Measurements from ENCODE around the gene CALCOCO1. TPM values are rescaled to one million over a fixed set of nuclear protein-coding genes. Genes with fewer than 3 reads are reported as not detected.
A peak's percentile ranks its signal among the peaks of the same experiment; 100 is the strongest.

CALCOCO1 gene
- polyA plus RNA-seq, 3 donors, result 60.1 to 238 (median 69.6) TPM

DNA sequence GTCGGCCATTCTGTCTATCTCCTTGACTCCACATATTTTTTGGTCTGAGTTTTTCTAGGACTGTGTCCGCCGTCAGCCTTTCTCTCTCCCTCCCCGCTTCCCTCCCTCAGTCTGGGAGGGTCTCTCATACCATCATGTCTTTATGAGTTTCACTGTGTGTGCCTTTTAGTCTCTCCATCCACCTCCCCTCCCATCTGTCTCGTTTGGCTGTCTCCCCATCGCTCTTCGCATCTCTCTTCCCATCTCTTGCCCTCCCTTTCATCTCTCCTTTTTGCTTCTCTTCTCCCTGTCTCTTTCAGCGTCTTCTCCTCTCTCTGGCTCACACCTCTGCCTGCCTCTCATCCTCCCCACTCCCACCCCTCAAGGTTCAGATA lies 31.5 kb upstream of the CALCOCO1 start:
- H3K27ac Mint-ChIP-seq, result no peak overlapping the region
- peaks cover 0 to 4% (median 0%) of the 10 kb centered on the region in 7 donors for H3K9me3 Mint-ChIP-seq

GRCh38 chr12:53758081-53758729 lies 31.0 kb upstream of the CALCOCO1 start:
- 69% methylated on average over 2 of the region's 7 CpGs for WGBS (ENCODE audit: insufficient coverage)
- Mint-ChIP-seq H3K4me1 (peaks cover 19% of the 10 kb centered on the region), H3K36me3 (no peaks in the 10 kb centered on the region), H3K27ac (no peak overlapping the region), H3K9me3 (peaks cover 0 to 4% (median 0%) of the 10 kb centered on the region in 7 donors), H3K4me3 (peak overlapping the region in 1 of 2 donors; percentile 35), H3K27me3 (ENCODE audit: low read depth in 3 of 3) (peaks cover 35 to 58% (median 42%) of the 10 kb centered on the region in 3 donors)
- no peak for TF ChIP-seq CTCF (IDR thresholded peaks at IDR 0.05)
- H3K79me2 ChIP-seq (ENCODE audit: insufficient read depth, low read length), result no peaks in the 10 kb centered on the region
- H3K27me3 ChIP-seq (ENCODE audit: control insufficient read depth in 2 of 2, insufficient read depth in 2 of 2, low read length in 2 of 2), result peaks cover 51 to 74% of the 10 kb centered on the region in 2 donors
- intact Hi-C loops (cut with micrococcal nuclease), result no loop called here
- H4K20me1 ChIP-seq (ENCODE audit: insufficient read depth, low read length), result no peaks in the 10 kb centered on the region
- no peak for DNase-seq
- peak overlapping the region; percentile 57 for H2AFZ ChIP-seq (ENCODE audit: insufficient read depth, low read depth, low read length, poor library complexity, severe bottlenecking)
- H3K36me3 ChIP-seq (replicated peaks in 1 of 2; ENCODE audit: control insufficient read depth in 1 of 2, insufficient read depth in 2 of 2, low read length in 2 of 2), result no peaks in the 10 kb centered on the region
- H3K9me3 ChIP-seq (replicated peaks in 1 of 2; ENCODE audit: control insufficient read depth in 1 of 2, insufficient read depth in 1 of 2, low read length in 2 of 2), result peaks cover 0 to 3% of the 10 kb centered on the region in 2 donors
- H3K9ac ChIP-seq (ENCODE audit: insufficient read depth, low read length, poor library complexity, severe bottlenecking), result no peak overlapping the region
- H3K4me1 ChIP-seq (ENCODE audit: control insufficient read depth in 1 of 2, insufficient read depth in 2 of 2, low read length in 2 of 2), result peaks cover 5 to 11% of the 10 kb centered on the region in 2 donors
- no peak overlapping the region for H3K4me2 ChIP-seq (replicated peaks; ENCODE audit: extremely low read depth, low read length, poor library complexity, severe bottlenecking)
- no peak overlapping the region for H3K27ac ChIP-seq (ENCODE audit: low read depth in 1 of 2, low read length in 2 of 2)
- no peak overlapping the region for H3K4me3 ChIP-seq (replicated peaks in 1 of 3; ENCODE audit: low read depth in 2 of 3, low read length in 3 of 3)

More for the DNA sequence above, 31.5 kb upstream of the CALCOCO1 start:
- intact Hi-C loops (cut with micrococcal nuclease), result no loop called here
- Histone ChIP-seq H2AFZ (ENCODE audit: insufficient read depth, low read depth, low read length, poor library complexity, severe bottlenecking) (no peak overlapping the region), H3K4me1 (ENCODE audit: control insufficient read depth in 1 of 2, insufficient read depth in 2 of 2, low read length in 2 of 2) (peaks cover 5 to 11% of the 10 kb centered on the region in 2 donors), H3K9ac (ENCODE audit: insufficient read depth, low read length, poor library complexity, severe bottlenecking) (no peak overlapping the region), H3K27me3 (ENCODE audit: control insufficient read depth in 2 of 2, insufficient read depth in 2 of 2, low read length in 2 of 2) (peaks cover 50 to 74% of the 10 kb centered on the region in 2 donors), H3K4me3 (replicated peaks in 1 of 3; ENCODE audit: low read depth in 2 of 3, low read length in 3 of 3) (no peak overlapping the region), H3K79me2 (ENCODE audit: insufficient read depth, low read length) (no peaks in the 10 kb centered on the region), H3K27ac (ENCODE audit: low read depth in 1 of 2, low read length in 2 of 2) (no peak overlapping the region), H3K9me3 (replicated peaks in 1 of 2; ENCODE audit: control insufficient read depth in 1 of 2, insufficient read depth in 1 of 2, low read length in 2 of 2) (no peaks in the 10 kb centered on the region), H4K20me1 (ENCODE audit: insufficient read depth, low read length) (no peaks in the 10 kb centered on the region), H3K36me3 (replicated peaks in 1 of 2; ENCODE audit: control insufficient read depth in 1 of 2, insufficient read depth in 2 of 2, low read length in 2 of 2) (no peaks in the 10 kb centered on the region), H3K4me2 (replicated peaks; ENCODE audit: extremely low read depth, low read length, poor library complexity, severe bottlenecking) (no peak overlapping the region)
- no peak for TF ChIP-seq CTCF (IDR thresholded peaks at IDR 0.05)
- Mint-ChIP-seq H3K27me3 (ENCODE audit: low read depth in 3 of 3) (peaks cover 39 to 63% (median 42%) of the 10 kb centered on the region in 3 donors), H3K4me3 (peak overlapping the region in 1 of 2 donors; percentile 56), H3K4me1 (peaks cover 19% of the 10 kb centered on the region), H3K36me3 (no peaks in the 10 kb centered on the region)
- no peak for DNase-seq
- WGBS (ENCODE audit: insufficient coverage), result 56% methylated on average over 8 of the region's 8 CpGs
